Skin of body (tissue), 2 donors: Measurements from ENCODE around the gene C16orf92. TPM values are rescaled to one million over a fixed set of nuclear protein-coding genes. Genes with fewer than 3 reads are reported as not detected.

Experiments used
- DNase-seq: peaks from one replicate; lab custom pipeline; 2025; lab: John Stamatoyannopoulos, UW
- total RNA-seq: library from RNA; depleted of rRNA; stranded (reverse); fragments of >200 nt; gene quantifications from one replicate; pipeline ENCODE4 v1.2.3, GENCODE V29; 2014

C16orf92 gene
- not detected for total RNA-seq

DNA sequence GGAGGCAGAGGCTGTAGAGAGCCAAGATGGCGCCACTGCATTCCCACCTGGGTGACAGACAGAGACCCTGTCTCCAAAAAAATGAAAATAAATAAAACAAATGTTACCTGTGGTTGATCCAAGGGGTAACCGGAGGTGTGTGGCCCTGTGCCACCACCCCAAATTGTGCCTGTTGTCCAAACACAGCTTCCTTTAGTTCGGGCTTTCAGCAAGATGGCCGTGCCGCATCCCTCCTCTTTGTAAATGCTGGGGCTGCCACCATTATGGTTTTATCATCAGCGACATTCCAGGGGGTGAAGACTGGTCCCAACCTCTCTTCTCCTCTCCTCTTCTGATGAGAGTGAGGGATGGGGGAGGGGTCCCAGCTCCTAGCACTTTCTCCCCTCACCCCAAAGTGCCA is at the start of gene C16orf92:
Gene C16orf92 (plus strand): TSS at position 312 of the 400 bp plus-strand sequence. CDS start 143 bp downstream, outside the sequence.
- no peak for DNase-seq

GRCh38 chr16:29973384-29974246 is 49.4 kb upstream of the C16orf92 start, which contains the start of gene TAOK2:
Gene TAOK2, plus strand, starts transcription at chr16:29973868. Its CDS starts 3,905 bp downstream, at chr16:29977773.
- DNase-seq, result peak; percentile 98

GRCh38 chr16:29974291-29975133 is 48.5 kb upstream of the C16orf92 start:
- peak; percentile 18 for DNase-seq

GRCh38 chr16:29975134-29975538 is 47.9 kb upstream of the C16orf92 start:
- no peak for DNase-seq

- DNase-seq, result no peak
These were observed 47.0 kb upstream of the C16orf92 start for GRCh38 chr16:29975811-29976511.

DNA sequence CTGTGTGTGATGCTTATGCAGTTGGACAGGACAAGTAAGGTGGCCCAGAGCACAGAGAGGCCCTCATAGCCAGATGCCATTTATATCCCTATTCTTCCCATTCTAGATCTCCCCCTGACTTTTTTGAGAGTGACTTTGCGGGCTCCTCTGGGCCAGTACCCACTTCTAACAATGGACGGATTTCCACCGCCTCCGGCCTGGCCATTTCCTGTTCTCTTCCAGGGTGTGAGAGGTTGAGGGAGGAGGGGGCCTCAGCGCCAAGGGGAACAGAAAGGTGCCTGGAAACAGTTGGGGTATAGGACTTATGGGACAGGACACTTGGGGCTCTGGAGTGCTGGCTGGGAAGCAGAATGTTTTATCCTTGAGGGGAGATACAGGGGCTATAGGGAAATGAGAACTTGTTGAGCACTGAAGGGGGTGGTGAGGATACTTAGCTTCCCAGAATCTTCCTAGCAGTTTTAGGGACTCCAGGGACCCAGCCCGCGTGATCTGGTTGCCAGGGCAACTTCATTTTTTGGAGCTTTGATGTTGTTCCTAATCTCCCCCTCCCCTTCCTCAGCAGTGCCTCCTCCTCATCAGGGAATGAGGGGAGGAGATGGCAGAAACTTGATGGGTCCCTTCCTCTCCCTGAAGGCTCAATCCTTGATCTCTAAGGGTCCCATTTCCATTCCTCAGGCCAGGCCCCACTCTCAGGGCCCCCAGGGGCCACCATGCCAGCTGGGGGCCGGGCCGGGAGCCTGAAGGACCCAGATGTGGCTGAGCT is 45.8 kb upstream of the C16orf92 start:
- no peak for DNase-seq

DNA sequence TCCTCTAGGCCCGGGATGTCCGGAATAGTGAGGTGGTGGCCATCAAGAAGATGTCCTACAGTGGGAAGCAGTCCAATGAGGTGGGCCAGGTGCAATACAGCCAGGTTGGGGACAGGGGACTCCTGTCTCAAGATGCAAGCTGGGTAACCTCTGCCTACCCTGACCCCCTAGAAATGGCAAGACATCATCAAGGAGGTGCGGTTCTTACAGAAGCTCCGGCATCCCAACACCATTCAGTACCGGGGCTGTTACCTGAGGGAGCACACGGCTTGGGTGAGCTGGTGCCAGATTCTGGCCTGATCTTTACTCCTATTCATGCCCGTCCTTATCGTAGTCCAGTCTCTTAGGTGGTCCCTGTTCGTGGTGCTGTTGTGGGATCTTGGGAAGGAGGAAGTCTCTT is 44.9 kb upstream of the C16orf92 start:
- no peak for DNase-seq

- DNase-seq, result no peak
These were observed 44.3 kb upstream of the C16orf92 start for GRCh38 chr16:29978564-29979270.

GRCh38 chr16:29982560-29983419 is 40.2 kb upstream of the C16orf92 start:
- DNase-seq, result no peak

- no peak for DNase-seq
These were observed 39.4 kb upstream of the C16orf92 start for GRCh38 chr16:29983420-29984136.

DNA sequence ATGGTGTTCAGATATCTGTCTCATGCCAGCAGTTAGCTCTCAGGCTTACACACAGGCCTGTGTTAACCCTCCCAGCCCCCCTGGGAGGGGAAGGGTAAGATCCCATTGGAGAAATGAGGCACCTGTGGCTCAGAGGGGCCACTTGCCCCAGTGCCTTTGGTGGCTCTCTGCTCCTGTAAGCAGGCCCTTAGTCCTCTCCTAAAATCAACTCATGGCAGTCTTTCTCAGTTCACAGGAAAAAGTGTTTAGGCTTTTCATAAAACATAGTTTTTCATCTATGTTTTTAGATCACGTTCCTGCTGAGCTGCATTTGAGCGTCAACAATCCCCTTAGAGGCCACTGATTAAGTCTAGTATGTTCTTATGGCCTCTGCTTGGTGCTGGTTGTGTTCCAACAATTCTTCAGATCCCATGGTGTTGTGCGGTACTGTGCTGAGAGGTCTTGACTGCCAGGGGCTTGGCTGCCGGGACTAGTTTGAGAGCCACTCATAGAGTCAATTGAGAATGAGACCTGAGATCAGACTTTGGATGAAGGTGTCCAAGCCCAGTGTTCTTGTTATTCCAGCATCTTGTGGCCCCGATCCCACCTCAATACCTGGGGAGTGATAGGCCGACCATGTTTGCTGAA is 38.7 kb upstream of the C16orf92 start:
- no peak for DNase-seq

DNA sequence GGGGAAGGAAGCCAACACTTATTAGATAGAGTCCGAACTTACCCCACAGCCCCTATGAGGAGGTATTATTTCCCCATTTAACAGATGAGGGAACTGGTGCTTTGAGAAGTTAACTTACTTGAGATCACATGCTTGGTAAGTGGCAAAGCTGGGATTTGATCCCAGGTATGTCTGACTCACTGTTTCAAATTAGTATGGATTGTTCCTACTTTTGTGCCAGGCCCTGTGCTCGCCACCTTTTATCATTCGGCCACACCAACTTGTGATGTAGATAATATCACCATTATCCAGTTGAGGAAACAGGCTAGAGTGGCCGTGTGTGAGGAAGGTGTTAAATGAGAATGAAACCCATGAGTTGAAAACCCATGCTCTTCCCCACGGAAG is 38.2 kb upstream of the C16orf92 start:
- DNase-seq, result no peak

- DNase-seq, result no peak
These were observed 37.7 kb upstream of the C16orf92 start for GRCh38 chr16:29985271-29985811.

DNA sequence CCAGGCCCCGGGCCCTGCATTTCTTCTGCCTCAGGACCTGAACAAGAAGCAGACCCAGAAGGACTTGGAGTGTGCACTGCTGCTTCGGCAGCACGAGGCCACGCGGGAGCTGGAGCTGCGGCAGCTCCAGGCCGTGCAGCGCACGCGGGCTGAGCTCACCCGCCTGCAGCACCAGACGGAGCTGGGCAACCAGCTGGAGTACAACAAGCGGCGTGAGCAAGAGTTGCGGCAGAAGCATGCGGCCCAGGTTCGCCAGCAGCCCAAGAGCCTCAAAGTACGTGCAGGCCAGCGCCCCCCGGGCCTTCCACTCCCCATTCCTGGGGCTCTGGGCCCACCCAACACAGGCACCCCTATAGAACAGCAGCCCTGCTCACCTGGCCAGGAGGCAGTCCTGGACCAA is 36.8 kb upstream of the C16orf92 start:
- DNase-seq, result no peak

GRCh38 chr16:29986931-29987330 is 36.1 kb upstream of the C16orf92 start:
- DNase-seq, result no peak

- DNase-seq, result no peak
These were observed 35.5 kb upstream of the C16orf92 start for GRCh38 chr16:29987371-29988085.
